Measurements from ENCODE around the gene PISD.

The PISD gene

GRCh38 chr22:31637891-31638618 is 24.0 kb downstream of the PISD start:
- no peak for TF ChIP-seq CTCF (IDR thresholded peaks at IDR 0.05; ENCODE audit: control insufficient read depth, extremely low read depth, insufficient read depth)
- no peak overlapping the region for H3K4me3 ChIP-seq (ENCODE audit: low read depth, low read length)
- no peak for DNase-seq (ENCODE audit: low read depth)

- no peak for TF ChIP-seq CTCF (IDR thresholded peaks at IDR 0.05; ENCODE audit: control insufficient read depth, extremely low read depth, insufficient read depth)
- no peak for DNase-seq (ENCODE audit: low read depth)
- H3K4me3 ChIP-seq (ENCODE audit: low read depth, low read length) = no peak overlapping the region
Measured at GRCh38 chr22:31637447-31637890, 24.5 kb downstream of the PISD start.

GRCh38 chr22:31635638-31636306 is 26.2 kb downstream of the PISD start:
- DNase-seq (ENCODE audit: low read depth) = peak; percentile 79
- no peak for TF ChIP-seq CTCF (IDR thresholded peaks at IDR 0.05; ENCODE audit: control insufficient read depth, extremely low read depth, insufficient read depth)
- no peak overlapping the region for H3K4me3 ChIP-seq (ENCODE audit: low read depth, low read length)

- TF ChIP-seq CTCF (IDR thresholded peaks at IDR 0.05; ENCODE audit: control insufficient read depth, extremely low read depth, insufficient read depth) = no peak
- no peak for DNase-seq (ENCODE audit: low read depth)
- H3K4me3 ChIP-seq (ENCODE audit: low read depth, low read length) = no peak overlapping the region
Measured at GRCh38 chr22:31631436-31631835, 30.6 kb downstream of the PISD start.

GRCh38 chr22:31630331-31631329 is 31.4 kb downstream of the PISD start:
- TF ChIP-seq CTCF (IDR thresholded peaks at IDR 0.05; ENCODE audit: control insufficient read depth, extremely low read depth, insufficient read depth) = peak; percentile 4; the same call in 1 of the 2 replicates
- no peak for DNase-seq (ENCODE audit: low read depth)

GRCh38 chr22:31629741-31630184 is 32.3 kb downstream of the PISD start:
- DNase-seq (ENCODE audit: low read depth) = no peak
- TF ChIP-seq CTCF (IDR thresholded peaks at IDR 0.05; ENCODE audit: control insufficient read depth, extremely low read depth, insufficient read depth) = no peak
- peak overlapping the region; percentile 58 for H3K4me3 ChIP-seq (ENCODE audit: low read depth, low read length)

More at GRCh38 chr22:31630331-31631329, 31.4 kb downstream of the PISD start:
- peak overlapping the region; percentile 58 for H3K4me3 ChIP-seq (ENCODE audit: low read depth, low read length)

Measured in LNCaP clone FGC (cell line).